Right cardiac atrium (tissue), 5 donors: ENCODE results near the gene AXIN1. TPM values are rescaled to one million over a fixed set of nuclear protein-coding genes. Genes with fewer than 3 reads are reported as not detected.
"Not testable (repeated sequence)": the region's sequence is repeated elsewhere in the genome, so short reads cannot be mapped to it uniquely, and the experiment has no call there.

ENCODE experiments used
- ATAC-seq, 2 donors: fragments of 200-7000 bp; cut with Tn5 transposase; one replicate each; pipeline versions ENCODE4 v1.8.0 to v1.9.1; 2020; ENCODE audit warnings: moderate library complexity in 2 of 2, mild to moderate bottlenecking in 1 of 2
- DNase-seq, 3 donors: peaks; one replicate each; pipeline ENCODE4 v3.0.0-alpha.2; 2020
- H3K27ac ChIP-seq: one replicate; pipeline ENCODE4 v1.5.1; 2013; ENCODE audit warnings: mild to moderate bottlenecking, low read length, control low read depth, moderate library complexity
- H3K27me3 ChIP-seq: one replicate; pipeline ENCODE4 v1.6.1; 2013; ENCODE audit not compliant: control insufficient read depth, insufficient read depth
- H3K4me1 ChIP-seq: one replicate; pipeline ENCODE4 v1.6.1; 2013; ENCODE audit warnings: low read length; ENCODE audit not compliant: control insufficient read depth, insufficient read depth
- H3K4me3 ChIP-seq: one replicate; pipeline ENCODE4 v1.5.1; 2013; ENCODE audit warnings: low read length, control low read depth
- H3K9me3 ChIP-seq: one replicate; pipeline ENCODE4 v1.6.1; 2013; ENCODE audit warnings: low read length; ENCODE audit not compliant: control insufficient read depth
- WGBS: extraction: QIAGEN DNeasy Blood & Tissue Kit; methylation state at CpG from one replicate; pipeline ENCODE4 v1.1.7; 2013; 5-methylcytosine and 5-hydroxymethylcytosine counted together
- intact Hi-C, 4 donors: fragments of 100-400 bp; cut with DNase I; formaldehyde crosslinking; loops; one replicate each; pipeline versions ENCODE4 v1.11.0 to v1.14.0; 2022 to 2023
- polyA plus RNA-seq: library from polyadenylated mRNA; stranded (reverse); fragments of 200-250 nt; gene quantifications from one replicate; pipeline ENCODE4 v1.2.3, GENCODE V29; 2013
- total RNA-seq, 4 donors: library from RNA; stranded (reverse); fragmentation: NEBNext Ultra II Directional; extraction: Animal tissue kit (Norgen Biotek cat#: 25700); gene quantifications; one replicate each; pipeline ENCODE4 v1.2.1, GENCODE V29; 2021
- donor health status: healthy with polysubstance abuse.
- donor health status: DM: no; HTN: yes; CAD: no.
- donor health status: DM: no; HTN: no; CAD: no.
- donor health status: DM: no; HTN: yes; CAD: no; lungs with severe emphysema.
- donor health status: DM: yes; HTN: yes; CAD: no.

Gene AXIN1
- total and polyA plus RNA-seq, 5 donors: 8.4 to 12.2 (median 10.2) TPM

- no peaks in the 10 kb centered on the region for H3K27me3 ChIP-seq
- H3K4me1 ChIP-seq: peaks cover 6% of the 10 kb centered on the region
- H3K9me3 ChIP-seq: no peaks in the 10 kb centered on the region
- DNase-seq (peak in 1 of 3 donors; percentile 39), ATAC-seq (peak in 1 of 2 donors; percentile 14)
- WGBS: 75% methylated on average over 10 of the region's 10 CpGs
- no peak overlapping the region for H3K4me3 ChIP-seq
- no peak overlapping the region for H3K27ac ChIP-seq
- intact Hi-C loops: no loop called here
Observed at GRCh38 chr16:337437-337836, 15.1 kb downstream of the AXIN1 start.

DNA sequence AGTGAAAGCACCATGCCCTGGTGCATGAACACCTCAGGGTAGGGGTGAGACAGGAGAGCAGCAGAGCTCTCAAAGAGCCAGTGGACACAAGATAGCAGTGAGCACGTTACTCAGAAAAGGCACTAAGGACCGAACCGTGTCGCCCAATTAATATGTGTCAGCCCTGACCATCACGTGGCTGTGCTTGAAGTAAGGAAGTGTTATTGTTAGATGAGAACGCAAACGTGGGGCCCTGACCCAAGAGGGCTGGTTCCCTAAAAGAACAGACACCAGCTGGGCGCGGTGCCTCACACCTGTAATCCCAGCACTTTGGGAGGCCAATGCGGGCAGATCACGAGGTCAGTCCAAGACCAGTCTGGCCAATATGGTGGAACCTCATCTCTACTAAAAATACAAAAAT, 16.3 kb downstream of the AXIN1 start:
- ATAC-seq (no peak), DNase-seq (peak in 1 of 3 donors; percentile 44)
- Histone ChIP-seq H3K27me3 (no peaks in the 10 kb centered on the region), H3K4me1 (peaks cover 6% of the 10 kb centered on the region), H3K4me3 (no peak overlapping the region), H3K9me3 (no peaks in the 10 kb centered on the region), H3K27ac (no peak overlapping the region)
- WGBS: 86% methylated on average over 11 of the region's 11 CpGs
- intact Hi-C loops: no loop called here

DNA sequence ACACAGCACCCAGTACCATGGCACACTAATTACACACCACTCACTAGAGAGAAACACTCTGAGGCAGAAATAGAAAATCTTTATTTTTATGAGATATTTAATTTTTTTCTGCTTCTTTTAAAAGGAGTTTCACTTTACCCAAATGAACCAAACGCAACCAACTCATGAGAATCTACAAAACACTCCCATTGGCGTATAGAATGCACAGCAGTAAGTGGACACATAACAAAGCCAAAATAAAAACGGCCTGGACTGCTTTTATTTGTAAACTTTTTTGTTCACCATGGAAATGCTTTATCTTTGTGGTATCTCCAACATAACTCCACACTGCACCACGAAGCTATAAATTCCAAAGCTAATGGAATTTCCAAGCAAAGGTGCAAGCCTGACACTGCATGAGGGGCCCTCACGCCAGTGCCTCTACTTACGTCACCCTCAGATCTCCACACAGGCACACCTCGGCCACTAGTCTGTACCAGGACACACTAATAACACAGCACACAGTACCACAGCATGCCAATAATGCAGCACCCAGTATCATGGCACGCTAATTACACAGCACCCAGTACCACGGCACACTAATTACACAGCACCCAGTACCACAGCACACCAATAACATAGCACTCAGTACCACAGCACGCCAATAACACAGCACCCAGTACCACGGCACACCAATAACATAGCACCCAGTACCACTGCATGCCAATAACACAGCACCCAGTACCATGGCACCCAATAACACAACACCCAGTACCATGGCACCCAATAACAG, 17.5 kb downstream of the AXIN1 start:
- ATAC-seq, H3K27me3 ChIP-seq, H3K4me1 ChIP-seq, intact Hi-C loops, H3K27ac ChIP-seq, H3K4me3 ChIP-seq, H3K9me3 ChIP-seq: not testable (repeated sequence)
- peak in 1 of 3 donors; percentile 5 for DNase-seq
- 85% methylated on average over 11 of the region's 11 CpGs for WGBS

DNA sequence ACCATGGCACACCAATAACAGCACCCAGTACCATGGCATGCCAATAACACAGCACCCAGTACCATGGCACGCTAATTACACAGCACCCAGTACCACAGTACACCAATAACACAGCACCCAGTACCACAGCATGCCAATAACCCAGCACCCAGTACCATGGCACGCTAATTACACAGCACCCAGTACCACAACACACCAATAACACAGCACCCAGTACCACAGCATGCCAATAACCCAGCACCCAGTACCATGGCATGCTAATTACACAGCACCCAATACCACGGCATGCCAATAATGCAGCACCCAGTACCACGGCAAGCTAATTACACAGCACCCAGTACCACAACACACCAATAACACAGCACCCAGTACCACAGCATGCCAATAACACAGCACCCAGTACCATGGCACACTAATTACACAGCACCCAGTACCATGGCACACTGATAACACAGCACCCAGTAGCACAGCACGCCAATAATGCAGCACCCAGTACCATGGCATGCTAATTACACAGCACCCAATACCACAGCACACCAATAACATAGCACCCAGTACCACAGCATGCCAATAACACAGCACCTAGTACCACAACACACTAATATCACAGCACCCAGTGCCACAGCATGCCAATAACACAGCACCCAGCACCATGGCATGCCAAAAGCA, 18.2 kb downstream of the AXIN1 start:
- H3K9me3 ChIP-seq, ATAC-seq: not testable (repeated sequence)

GRCh38 chr16:333406-334094, 19.0 kb downstream of the AXIN1 start:
- Histone ChIP-seq H3K27ac (no peak overlapping the region), H3K27me3 (no peaks in the 10 kb centered on the region), H3K9me3 (no peaks in the 10 kb centered on the region), H3K4me1 (peaks cover 4% of the 10 kb centered on the region), H3K4me3 (no peak overlapping the region)
- peak in 1 of 3 donors; percentile 3 for DNase-seq
- intact Hi-C loops: no loop called here
- ATAC-seq: no peak
- WGBS: 71% methylated on average over 6 of the region's 6 CpGs

More for the DNA sequence above, 18.2 kb downstream of the AXIN1 start:
- H3K27ac ChIP-seq, H3K27me3 ChIP-seq, H3K4me1 ChIP-seq, H3K4me3 ChIP-seq, intact Hi-C loops: not testable (repeated sequence)
- WGBS: 99% methylated on average over 5 of the region's 5 CpGs
- DNase-seq: peak in 1 of 3 donors; percentile 12

DNA sequence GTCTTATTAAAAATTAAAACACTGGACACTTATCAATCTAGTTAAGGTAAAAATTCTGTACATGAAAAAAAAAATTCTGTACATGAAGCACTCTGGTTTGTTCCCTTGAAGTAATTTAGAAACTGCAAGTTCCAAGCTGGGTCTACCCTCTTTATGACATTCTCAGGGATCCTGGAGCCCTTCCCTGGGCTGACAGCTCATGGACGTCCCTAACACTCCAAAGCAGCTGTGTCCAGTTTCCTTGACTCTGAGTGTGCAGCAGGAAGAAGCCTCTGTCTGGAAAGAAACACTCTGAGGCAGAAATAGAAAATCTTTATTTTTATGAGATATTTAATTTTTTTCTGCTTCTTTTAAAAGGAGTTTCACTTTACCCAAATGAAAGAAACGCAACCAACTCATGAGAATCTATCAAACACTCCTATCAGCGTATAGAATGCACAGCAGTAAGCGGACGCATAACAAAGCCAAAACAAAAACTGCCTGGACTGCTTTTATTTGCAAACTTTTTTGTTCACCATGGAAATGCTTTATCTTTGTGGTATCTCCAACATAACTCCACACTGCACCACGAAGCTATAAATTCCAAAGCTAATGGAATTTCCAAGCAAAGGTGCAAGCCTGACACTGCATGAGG, 21.2 kb downstream of the AXIN1 start:
- H3K4me3 ChIP-seq, H3K27ac ChIP-seq, ATAC-seq, H3K27me3 ChIP-seq, H3K4me1 ChIP-seq, H3K9me3 ChIP-seq, intact Hi-C loops: not testable (repeated sequence)
- peak in 1 of 3 donors; percentile 25 for DNase-seq
- 60% methylated on average over 6 of the region's 6 CpGs for WGBS

- Histone ChIP-seq H3K27ac (no peak overlapping the region), H3K9me3 (no peaks in the 10 kb centered on the region), H3K27me3 (no peaks in the 10 kb centered on the region), H3K4me3 (no peak overlapping the region), H3K4me1 (peaks cover 8% of the 10 kb centered on the region)
- ATAC-seq: no peak
- 73% methylated on average over 2 of the region's 2 CpGs for WGBS
- intact Hi-C loops: no loop called here
- peak in 1 of 3 donors; percentile 21 for DNase-seq
Observed at GRCh38 chr16:330741-331140, 21.8 kb downstream of the AXIN1 start.

GRCh38 chr16:325375-326145, 27.0 kb downstream of the AXIN1 start:
- H3K4me1 ChIP-seq: peaks cover 4% of the 10 kb centered on the region
- ATAC-seq (no peak), DNase-seq (peak in 1 of 3 donors; percentile 49)
- no peak overlapping the region for H3K4me3 ChIP-seq
- intact Hi-C loops: no loop called here
- H3K27me3 ChIP-seq: no peaks in the 10 kb centered on the region
- WGBS: 86% methylated on average over 28 of the region's 28 CpGs
- H3K9me3 ChIP-seq: no peaks in the 10 kb centered on the region
- no peak overlapping the region for H3K27ac ChIP-seq

DNA sequence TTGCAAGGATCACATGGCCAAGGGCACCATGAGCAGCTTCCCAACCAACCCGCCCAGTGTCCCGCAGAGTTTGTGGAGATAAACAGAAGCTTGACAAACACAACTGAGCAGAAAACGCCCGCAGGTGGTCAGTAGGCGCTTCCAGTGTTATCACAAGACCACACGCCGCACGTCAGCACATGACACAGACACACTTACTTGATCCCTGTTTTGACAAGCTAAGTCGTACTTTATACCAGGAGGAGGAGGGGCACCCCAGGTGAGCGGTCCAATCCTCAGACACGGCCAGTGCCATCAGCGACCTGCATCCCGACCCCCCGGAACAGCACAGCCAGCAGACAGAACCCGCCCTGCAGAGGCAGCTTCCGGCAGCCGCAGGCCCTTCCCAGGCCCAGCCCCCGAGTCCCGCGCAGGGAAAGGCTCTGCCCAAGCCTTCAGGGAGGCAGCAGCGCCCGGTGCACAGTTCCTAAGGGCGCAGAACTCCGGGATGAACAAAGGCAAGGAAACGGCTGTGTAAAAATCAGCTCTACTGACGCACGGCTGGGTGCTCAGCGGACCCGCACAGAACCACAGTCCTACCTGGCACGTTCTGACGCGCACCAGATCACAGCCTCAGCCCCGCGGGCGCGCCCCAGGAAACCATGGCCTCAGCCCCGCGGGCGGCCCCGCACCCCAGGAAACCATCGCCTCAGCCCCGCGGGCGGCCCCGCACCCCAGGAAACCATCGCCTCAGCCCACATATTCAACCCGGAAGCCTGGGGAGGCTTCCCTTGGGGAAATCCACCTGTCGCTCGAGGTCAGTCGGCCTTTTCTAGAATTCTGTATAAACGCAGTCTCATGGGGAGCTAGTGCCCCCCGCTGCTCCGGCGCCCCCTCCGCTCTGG, 27.8 kb downstream of the AXIN1 start:
- 58% methylated on average over 55 of the region's 55 CpGs for WGBS
- no peak overlapping the region for H3K27ac ChIP-seq
- H3K4me1 ChIP-seq: peaks cover 4% of the 10 kb centered on the region
- peak in 1 of 3 donors; percentile 62 for DNase-seq
- peak in 1 of 2 donors; percentile 23 for ATAC-seq
- no peak overlapping the region for H3K4me3 ChIP-seq
- H3K9me3 ChIP-seq: no peaks in the 10 kb centered on the region
- intact Hi-C loops: no loop called here
- no peaks in the 10 kb centered on the region for H3K27me3 ChIP-seq

- Histone ChIP-seq H3K27me3 (no peaks in the 10 kb centered on the region), H3K27ac (no peak overlapping the region), H3K9me3 (no peaks in the 10 kb centered on the region), H3K4me3 (no peak overlapping the region), H3K4me1 (peaks cover 4% of the 10 kb centered on the region)
- DNase-seq (peak in 1 of 3 donors; percentile 52), ATAC-seq (no peak)
- WGBS: 89% methylated on average over 17 of the region's 17 CpGs
- intact Hi-C loops: no loop called here
Observed at GRCh38 chr16:324201-324450, 28.4 kb downstream of the AXIN1 start.
